CD4-positive, alpha-beta T cell treated with Interleukin-1 beta for 1 hour (primary cell): ENCODE data around the gene ITGB4.
"Not testable (repeated sequence)": the region's sequence is repeated elsewhere in the genome, so short reads cannot be mapped to it uniquely, and the experiment has no call there.

Experiments used
- DNase-seq, 2 donors: peaks; one replicate each; pipeline ENCODE4 v3.0.0-alpha.2; 2020 to 2022

ITGB4 gene

DNA sequence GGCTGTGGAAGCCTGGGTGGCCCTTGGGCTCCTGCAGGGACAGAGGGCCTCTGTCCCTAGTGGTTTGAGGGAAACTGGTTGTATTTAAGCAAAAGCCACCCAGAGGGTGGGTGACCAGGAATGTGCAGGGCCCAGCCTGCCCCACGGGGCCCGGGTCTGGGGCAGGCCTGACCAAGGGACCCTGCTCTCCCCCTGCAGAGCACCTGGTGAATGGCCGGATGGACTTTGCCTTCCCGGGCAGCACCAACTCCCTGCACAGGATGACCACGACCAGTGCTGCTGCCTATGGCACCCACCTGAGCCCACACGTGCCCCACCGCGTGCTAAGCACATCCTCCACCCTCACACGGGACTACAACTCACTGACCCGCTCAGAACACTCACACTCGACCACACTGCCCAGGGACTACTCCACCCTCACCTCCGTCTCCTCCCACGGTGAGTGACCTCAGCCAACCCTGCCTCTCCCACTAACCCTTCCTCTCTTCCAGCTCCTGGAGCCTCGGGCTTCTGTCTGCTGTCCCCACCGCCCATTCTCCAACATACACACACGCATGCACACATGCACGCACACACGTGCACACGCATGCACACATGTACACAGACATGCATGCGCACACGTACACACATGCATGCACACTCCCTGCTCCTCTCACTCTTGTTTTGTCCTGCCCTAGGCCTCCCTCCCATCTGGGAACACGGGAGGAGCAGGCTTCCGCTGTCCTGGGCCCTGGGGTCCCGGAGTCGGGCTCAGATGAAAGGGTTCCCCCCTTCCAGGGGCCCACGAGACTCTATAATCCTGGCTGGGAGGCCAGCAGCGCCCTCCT, 33.3 kb downstream of the ITGB4 start:
- no peak for DNase-seq

DNA sequence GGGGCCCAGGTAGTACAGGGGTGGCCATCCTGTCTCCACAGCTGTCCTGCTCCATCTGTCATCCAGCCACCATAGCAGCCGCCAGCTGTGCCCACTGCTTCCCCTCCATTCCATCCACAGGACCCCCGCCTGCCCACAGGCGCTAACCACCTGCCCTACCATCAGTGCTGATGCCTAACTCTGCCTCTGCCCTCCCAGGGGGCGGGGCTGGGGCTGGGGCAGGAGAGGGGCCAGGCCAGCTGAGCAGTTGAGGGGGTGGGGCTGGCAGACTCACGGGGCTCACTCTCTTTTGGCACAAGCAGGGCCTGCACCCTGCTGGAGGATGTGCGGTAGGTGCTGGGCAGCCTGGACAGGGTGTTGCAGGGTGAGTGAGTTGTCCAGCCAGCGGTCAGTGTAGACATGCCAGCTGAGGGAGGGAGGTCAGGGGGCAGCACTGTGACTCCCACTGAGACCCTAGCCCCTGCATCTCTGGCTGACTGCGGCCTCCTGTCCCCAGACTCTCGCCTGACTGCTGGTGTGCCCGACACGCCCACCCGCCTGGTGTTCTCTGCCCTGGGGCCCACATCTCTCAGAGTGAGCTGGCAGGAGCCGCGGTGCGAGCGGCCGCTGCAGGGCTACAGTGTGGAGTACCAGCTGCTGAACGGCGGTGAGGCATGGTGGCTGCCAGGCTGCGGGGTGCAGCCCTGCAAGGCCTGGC, 34.1 kb downstream of the ITGB4 start:
- DNase-seq = no peak

DNA sequence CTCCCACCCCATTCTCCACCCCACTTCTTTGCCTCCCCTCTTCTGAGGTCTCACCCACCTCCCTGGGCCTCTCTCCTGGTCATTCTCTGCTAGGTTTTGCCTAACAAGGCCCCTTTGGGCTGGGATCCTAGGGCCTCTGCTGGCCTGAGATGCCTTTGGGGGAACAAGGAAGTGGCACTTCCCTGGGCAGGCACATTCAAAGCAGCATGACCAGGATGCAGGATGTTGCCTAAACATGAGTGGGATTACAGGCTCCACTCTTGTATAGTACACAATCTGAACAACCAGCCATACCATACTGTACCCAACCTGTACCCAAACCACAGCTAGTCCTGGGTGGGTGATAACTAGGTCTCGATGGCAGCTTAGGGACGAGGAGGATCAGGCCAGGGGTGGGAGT, 34.7 kb downstream of the ITGB4 start:
- no peak for DNase-seq

DNA sequence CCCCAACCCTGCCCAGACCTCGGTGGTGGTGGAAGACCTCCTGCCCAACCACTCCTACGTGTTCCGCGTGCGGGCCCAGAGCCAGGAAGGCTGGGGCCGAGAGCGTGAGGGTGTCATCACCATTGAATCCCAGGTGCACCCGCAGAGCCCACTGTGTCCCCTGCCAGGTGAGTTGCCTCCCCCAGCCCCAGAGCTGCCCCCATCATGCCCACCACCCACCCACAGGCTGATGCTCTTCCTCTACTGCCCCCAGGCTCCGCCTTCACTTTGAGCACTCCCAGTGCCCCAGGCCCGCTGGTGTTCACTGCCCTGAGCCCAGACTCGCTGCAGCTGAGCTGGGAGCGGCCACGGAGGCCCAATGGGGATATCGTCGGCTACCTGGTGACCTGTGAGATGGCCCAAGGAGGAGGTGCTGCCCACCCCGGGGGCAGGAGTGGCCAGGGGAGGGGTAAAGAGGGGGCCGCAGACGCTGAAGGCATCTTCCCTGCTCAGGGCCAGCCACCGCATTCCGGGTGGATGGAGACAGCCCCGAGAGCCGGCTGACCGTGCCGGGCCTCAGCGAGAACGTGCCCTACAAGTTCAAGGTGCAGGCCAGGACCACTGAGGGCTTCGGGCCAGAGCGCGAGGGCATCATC, 35.3 kb downstream of the ITGB4 start:
- no peak for DNase-seq

DNA sequence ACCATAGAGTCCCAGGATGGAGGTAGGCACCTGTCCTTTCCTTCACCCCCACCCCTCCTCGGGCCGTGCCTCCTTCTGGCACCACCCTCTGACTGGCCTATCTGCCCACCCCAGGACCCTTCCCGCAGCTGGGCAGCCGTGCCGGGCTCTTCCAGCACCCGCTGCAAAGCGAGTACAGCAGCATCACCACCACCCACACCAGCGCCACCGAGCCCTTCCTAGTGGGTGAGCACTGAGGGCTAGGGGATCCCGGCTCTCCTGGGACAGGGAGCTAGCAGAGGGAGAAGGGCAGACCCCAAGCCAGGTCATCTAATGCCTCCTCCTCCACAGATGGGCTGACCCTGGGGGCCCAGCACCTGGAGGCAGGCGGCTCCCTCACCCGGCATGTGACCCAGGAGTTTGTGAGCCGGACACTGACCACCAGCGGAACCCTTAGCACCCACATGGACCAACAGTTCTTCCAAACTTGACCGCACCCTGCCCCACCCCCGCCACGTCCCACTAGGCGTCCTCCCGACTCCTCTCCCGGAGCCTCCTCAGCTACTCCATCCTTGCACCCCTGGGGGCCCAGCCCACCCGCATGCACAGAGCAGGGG, 35.9 kb downstream of the ITGB4 start:
- no peak for DNase-seq

DNA sequence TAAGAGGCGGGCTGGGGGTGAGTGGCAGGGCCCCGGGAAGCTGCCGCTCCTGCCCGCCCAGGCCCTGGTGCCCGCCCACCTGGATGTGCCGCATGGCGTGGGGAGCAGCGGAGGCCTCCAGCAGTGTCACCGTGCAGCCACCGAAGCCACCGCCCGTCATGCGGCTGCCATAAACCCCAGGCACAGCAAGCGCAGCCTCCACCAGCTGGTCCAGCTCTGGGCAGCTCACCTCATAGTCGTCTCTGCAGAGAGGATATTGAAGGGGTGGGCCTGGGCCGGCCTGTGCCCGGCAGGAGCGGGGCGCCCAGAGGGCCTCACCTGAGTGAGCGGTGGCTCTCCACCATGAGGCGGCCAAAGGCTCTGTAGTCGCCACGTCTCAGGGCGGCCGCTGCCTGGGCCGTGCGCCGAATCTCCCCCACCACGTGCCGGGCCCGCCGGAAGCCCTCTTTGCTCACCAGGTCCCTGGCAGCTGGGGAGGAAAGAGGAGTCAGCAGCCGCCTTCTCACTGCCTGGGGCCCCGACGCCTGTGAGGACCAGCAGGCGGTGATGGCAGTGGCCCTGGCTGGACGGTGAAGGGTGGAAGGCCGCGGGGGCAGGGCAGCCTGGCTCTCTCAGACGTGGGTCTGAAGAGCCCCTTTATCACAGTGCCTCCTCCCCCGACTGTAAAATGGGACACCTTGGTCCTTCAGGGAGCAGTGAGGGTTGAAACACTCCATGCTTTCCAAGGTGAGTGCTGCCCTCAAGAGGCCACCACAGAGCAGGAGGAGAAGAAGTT, 37.1 kb downstream of the ITGB4 start:
- DNase-seq = no peak

DNA sequence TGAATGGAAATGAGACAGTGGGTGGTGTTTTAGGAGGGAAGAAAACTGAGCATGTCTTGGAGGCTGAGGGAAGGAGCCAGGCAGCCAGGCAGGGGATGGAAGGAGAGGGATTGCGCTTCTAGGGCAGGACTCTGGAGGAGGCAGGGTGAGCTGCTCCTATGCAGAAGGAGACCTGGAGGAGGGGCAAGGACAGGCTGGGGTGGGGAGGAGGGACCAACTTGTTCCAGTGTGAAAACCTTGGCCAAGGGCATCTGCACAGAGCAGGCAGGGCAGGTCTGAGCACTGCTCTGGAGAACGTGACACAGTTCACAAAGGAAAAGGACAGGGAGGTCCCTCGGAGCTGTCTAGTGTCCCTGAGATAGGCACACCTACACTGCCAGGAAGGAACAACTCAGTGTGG, 38.2 kb downstream of the ITGB4 start:
- DNase-seq = no peak

DNA sequence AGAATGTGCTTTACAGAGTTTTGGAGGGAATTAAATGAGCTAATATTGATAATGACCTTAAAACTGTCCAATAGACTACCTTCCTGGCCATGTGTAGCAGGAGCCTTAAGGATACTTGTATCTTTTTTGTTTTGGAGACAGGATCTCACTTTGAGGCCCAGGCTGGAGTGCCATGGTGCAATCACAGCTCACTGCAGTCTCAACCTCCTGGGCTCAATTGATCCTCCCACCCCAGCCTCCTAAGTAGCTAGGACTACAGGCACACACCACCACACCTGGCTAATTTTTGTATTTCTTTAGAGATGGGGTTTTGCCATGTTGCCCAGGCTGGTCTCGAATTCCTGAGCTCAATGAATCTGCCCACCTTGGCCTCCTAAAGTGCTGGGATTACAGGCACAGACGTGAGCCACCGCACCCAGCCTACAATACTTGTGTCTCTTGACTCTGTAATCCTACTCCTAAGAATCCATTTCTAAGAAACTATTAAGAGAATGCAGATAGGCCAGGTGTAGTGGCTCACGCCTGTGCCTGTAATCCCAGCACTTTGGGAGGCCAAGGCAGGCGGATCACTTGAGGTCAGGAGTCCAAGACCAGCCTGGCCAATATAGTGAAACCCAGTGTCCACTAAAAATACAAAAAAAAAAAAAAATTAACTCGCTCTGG, 38.9 kb downstream of the ITGB4 start:
- not testable (repeated sequence) for DNase-seq

DNA sequence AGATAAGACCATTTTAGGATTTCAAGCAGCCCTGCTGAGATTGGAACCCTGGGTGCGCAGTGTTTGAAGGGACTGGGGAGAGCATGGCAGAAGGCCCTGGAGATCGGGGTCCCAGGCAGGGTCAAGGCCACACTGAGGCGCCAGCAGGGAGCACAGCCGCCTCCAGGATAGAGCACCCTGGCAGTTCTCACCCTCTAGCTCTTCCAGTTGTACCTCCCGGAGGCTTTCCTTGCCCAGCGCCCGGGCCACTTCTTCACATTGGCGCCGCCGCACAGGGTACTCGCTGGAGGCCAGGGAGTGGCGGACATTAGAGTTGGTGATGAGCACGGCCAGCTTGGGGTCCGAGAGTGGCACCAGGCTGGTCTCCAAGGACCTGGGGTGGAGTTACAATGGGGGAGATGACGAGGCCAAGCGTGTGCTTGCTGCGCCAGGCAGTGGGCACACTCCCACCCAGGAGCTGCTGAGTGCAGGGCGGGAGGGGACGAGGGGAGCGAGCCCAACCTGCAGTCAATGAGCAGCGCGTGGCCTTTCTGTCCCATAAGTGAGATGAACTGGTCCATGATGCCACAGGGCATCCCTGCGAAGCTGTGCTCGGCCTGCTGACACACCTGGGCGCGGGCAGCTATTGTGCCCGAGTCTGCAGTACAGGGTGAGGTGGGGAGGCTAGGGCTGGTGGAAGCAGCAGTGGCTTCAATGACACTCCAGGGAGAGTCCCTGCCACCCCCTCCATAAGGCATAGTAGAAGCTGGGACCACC, 41.4 kb downstream of the ITGB4 start:
- no peak for DNase-seq

DNA sequence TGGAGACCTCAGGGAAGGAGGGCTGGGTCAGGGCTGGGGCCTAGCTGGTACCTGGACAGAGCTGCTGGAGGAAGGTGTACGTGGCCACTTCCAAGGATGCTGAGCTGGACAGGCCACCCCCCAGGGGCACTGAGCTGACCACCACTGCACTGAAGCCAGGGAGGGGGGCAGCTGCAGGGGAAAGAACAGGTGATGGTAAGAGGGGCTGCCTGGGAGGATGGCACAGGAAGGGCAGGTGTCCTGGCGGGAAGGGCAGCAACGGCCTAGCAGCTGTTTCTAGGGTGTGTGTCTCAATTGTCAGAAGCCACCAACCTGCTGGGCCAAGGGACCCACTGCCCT, 42.0 kb downstream of the ITGB4 start:
- DNase-seq = no peak

DNA sequence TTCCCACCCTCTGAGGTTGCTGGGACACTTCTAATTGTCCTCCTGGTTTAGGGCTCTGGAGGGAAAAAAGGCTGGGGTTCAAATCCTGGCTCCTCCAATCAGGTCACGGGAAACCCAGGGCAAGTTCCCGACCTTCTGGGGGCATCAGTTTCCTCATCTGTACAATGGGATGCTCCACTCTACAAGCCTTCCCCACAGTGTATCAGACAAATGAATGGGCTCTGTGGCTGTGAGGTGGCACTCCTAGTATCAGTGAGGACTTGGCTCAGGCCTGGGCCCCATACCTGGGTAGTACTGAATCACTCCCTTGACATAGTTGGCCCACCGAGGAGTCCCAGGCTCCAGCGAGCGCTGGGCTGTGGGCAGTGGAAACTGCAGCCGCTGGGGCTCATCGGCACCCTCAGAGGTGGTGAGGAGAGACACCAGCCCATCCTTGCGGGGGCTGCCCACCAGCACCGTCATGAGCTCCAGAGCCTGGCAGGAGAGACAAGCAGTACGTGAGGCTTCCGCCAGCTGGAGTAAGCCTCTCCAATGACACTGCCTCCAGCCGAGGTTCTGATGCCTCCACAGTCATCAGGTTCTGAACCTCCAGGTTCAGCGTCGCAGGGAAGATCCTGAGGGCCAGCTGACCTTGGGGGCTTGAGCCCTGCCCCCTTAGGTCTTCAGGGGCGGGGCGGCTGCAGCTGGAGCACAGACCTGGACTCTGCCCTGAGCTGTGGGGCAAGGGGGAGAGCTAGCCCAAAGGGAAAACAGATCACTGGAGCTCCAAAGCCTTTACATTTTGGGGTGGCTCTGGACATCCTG, 42.6 kb downstream of the ITGB4 start:
- no peak for DNase-seq

DNA sequence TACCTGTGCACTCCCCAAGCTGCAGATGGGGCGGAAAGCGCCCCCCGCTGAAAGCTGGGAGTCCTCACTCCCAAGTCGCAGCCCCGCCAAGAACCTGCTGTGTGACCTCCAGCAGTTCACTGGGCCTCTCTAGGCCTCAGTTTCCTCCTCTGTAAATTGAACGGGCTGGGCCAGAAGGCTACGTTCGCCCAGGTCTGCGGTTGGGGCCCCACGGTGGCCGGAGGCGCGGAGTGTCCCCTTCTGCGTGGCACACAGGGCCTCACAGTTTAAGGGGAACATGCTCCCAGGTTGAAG, 43.1 kb downstream of the ITGB4 start:
- DNase-seq = no peak

DNA sequence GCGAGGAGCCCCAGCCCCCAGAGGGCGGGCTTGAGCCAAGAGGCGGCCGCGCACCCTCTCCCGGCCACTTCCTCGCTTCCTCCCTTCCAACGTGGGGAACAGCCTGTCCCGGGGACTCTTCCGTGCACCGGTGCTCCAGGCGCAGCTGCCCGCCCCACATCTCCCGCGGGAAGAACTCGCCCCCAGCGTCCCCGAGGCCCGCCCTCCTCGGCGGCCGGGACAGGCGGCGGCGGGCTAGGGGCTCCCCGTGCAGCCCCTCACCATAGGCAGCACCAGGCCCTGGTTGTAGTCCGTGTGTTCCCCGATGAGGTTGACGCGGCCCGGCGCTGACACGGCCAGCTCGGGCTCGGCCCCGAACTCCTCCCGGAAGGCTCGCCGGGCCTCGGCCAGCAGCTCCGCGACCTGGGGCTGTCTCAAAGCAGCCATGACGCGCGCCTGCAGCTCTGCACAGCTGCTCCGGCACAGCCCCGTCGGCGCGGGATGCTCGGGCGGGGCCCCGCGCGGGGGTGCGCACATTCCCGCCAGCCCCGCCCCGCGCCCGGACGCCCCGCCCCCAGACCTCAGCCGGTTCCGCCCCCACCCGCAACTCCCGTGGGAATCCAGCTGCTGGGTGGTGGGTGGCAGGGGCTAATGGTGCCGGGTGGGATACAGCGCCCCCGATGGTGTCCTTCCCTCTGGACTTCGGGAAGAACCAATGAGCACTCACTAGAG, 43.6 kb downstream of the ITGB4 start, which contains the start of gene GALK1:
GALK1 (minus strand) TSS at position 482 of the 711 bp plus-strand sequence; CDS start at position 426, 56 bp downstream.
- DNase-seq = peak; percentile 77 to 81

DNA sequence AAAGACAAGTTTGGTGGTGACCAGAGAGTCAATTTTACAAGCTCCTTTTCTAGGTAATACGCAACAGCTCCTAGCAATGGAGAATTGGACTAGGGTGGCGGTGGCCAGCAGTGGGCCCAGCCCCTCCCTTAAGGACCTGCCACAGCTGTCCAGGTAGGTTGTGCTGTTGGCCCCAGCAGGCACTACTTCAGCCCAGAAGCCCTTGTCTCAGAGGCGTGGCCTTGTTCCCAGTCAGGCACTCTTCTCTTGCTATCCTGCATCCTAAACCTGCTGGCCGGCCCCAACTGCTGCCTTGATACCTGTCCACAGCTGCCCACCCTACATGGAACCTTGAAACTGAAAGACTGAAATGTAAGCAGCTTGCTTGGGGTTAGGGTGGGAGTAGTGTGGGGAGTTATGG, 44.7 kb downstream of the ITGB4 start:
- DNase-seq = no peak

DNA sequence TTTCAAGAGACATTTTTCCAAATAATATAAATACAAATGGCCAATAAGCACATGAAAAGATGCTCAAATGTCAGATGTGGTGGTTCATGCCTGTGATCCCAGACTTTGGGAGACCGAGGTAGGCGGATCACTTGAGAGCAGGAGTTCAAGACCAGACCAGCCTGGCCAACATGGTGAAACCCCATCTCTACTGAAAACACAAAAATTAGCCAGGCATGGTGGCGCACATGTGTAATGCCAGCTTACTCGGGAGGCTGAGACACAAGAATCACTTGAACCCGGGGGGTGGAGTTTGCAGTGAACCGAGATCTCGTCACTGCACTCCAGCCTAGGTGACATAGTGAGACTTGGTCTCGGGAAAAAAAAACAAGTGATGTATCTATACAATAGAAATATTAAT, 46.6 kb downstream of the ITGB4 start:
- no peak for DNase-seq

DNA sequence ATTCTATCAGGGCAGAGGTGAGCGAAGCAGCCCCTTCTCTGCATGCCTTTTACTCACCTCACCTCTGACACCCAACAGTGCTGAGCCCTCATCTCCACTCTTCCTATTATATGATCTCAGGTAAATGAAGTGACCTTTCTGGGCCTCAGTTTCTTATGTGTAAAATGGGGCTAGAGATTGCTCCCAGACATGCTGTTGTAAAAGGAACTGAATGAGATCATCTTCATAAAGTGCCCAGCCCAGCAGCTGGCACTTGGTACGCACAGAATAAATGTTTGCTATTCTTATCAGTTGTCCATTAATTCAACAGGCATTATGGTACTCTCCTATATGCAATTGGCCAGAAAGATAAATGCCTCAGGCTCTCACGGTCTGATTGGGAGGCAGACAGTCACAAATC, 48.3 kb downstream of the ITGB4 start:
- no peak for DNase-seq

DNA sequence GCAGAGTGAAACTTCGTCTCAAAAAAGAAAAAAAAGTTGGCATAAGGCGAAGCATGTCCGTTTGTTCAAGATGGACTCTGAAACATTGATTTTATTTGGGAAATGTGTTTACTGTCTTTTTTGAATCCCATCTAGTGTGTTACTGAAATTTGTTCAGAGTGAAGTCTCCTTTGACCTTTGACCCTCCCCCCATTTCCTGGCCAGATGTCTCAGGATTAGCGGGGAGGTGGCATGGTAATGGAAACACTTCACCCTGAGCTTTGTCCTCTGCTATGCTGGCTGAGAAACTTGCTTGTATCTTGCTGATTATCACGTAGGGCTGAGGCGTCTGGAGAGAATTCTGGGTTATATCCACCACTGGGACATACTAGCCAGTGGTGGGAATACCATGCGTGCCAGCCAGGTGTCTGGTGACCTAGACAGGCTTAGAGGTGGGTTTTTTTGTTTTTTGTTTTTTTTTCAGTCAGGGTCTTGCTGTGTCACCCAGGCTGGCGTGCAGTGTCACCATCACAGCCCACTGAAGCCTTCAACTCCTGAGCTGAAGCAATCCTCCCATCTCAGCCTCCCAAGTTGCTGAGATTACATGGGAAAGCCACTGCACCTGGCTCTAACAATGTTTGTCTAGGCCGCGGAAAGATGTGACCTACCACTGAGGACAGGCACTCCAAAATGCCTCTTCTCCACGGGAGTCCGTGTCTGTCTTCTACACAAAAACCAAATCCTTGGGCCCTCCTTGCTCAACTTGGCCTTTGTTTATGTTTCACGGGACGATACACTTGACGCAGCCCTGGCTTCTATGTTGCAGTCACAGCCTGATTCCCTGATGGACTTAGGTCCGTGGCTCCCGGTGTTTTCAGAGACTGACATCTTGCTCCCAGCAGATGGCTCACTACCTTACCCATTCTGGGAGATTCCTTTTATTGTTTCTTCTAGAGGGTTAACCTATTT, 50.3 kb downstream of the ITGB4 start:
- no peak for DNase-seq

DNA sequence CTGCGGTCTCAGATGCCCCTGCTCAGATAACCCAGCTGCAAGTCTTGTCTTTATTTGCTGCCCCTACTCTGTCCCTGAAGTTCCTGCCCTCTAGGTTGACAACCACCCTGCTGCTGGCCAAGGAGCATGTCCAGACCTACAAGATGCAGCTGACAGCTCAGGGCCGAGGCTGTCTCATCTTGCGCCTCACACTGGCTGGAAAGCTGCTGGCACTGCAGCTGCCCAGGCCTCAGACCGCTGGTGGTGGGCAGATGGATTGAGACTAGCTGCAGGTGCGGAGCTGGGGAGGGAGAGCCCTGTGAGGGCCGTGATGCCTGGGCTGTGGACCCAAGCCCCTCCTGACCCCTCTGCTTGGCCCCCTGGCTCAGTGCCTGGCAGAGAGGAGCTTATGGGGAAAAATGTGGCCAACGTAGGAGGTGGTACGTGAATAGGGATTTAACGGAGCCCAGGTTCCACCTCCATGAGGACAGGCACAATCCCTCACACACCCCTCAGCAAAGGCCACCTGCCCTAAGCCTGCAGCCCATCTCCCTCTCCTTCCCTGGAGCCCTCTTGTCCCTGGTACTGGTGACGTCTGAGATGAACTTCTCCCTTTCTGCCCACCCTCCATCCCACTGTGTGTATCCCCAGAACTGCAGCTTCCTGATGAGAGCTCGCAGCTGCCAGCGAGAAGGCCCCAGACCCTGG, 52.0 kb downstream of the ITGB4 start:
- DNase-seq = no peak
